SH-SY5Y (cell line): ENCODE results near the gene RGS9.

Experiments
- GATA2 ChIP-seq: IDR thresholded peaks from 2 replicates; pipeline ENCODE4 v1.6.1; 2011; ENCODE audit warnings: mild to moderate bottlenecking, low read depth, low read length
- GATA3 ChIP-seq: IDR thresholded peaks from 2 replicates; pipeline ENCODE4 v1.6.1; 2011; ENCODE audit warnings: low read depth, mild to moderate bottlenecking, low read length, moderate library complexity

GRCh38 chr17:65154770-65155589 lies 17.8 kb downstream of the RGS9 start:
- no peak for TF ChIP-seq GATA2
- no peak for TF ChIP-seq GATA3
